A673 (cell line): ENCODE results near the gene UGT1A8.

Experiments used
- CTCF ChIP-seq: fragments of 300-800, 200-600 bp; sonication (generic); conservative IDR thresholded peaks from 2 replicates; pipeline ENCODE4 v1.5.1; 2017; ENCODE audit warnings: low read depth, mild to moderate bottlenecking, antibody characterized with exemption, low read length, moderate library complexity, mixed read lengths
- EZH2 ChIP-seq: fragments of 200-600 bp; sonication (generic); IDR thresholded peaks from 2 replicates; pipeline ENCODE4 v1.6.1; 2017; ENCODE audit warnings: borderline replicate concordance, low read depth, mild to moderate bottlenecking, mixed read lengths, antibody characterized with exemption, low read length; ENCODE audit not compliant: poor library complexity, severe bottlenecking

DNA sequence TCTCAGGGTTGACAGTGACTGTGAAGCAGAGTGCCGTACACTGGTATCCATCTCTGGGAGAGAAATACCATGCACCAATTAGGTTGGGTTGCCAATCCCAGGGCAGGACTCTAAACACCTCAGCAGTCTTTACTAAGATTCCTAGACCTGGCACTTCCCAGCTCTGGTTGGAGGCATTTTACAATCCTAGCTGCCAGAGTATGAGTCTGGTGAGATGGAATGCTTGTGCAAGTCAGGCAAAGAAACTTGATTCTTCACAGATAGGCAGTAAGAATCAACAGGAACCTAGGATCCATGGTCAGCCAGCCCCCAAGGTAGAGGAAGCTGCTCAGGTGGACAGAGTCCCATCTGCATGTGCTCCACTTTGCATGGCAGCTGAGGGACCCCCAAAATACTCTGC lies 89.3 kb downstream of the UGT1A8 start:
- no peak for TF ChIP-seq CTCF
- TF ChIP-seq EZH2, result no peak
